GM10248 (cell line): ENCODE data around the gene SAP30BP.

ENCODE experiments used
- CTCF ChIA-PET: fragments of 300-600 bp; sonication (Branson Sonifier 250); formaldehyde crosslinking; extraction: SDS; loops from one replicate; lab custom pipeline; 2021; ENCODE audit warnings: antibody characterized with exemption; lab: Yijun Ruan, JAX
- POLR2A ChIA-PET: fragments of 350-650 bp; sonication (Branson Sonifier 250); formaldehyde crosslinking; extraction: SDS; loops from one replicate; lab custom pipeline; 2020; ENCODE audit warnings: antibody characterized with exemption; lab: Yijun Ruan, JAX
- DNase-seq: peaks from one replicate; pipeline ENCODE4 v3.0.0; 2012; ENCODE audit errors: extremely low spot score
- TF ChIP-seq, protein P1 (sequence below): IDR thresholded peaks from 2 replicates; pipeline ENCODE4 v1.5.1; 2012; ENCODE audit warnings: mild to moderate bottlenecking, low read depth; ENCODE audit errors: extremely low read depth, missing control alignments, control extremely low read depth

SAP30BP gene

GRCh38 chr17:75680431-75680830, 13.3 kb downstream of the SAP30BP start:
- POLR2A ChIA-PET = no interaction called here

GRCh38 chr17:75681289-75681688, 14.2 kb downstream of the SAP30BP start:
- POLR2A ChIA-PET = no interaction called here
- DNase-seq = no peak
- TF ChIP-seq, protein P1, sequence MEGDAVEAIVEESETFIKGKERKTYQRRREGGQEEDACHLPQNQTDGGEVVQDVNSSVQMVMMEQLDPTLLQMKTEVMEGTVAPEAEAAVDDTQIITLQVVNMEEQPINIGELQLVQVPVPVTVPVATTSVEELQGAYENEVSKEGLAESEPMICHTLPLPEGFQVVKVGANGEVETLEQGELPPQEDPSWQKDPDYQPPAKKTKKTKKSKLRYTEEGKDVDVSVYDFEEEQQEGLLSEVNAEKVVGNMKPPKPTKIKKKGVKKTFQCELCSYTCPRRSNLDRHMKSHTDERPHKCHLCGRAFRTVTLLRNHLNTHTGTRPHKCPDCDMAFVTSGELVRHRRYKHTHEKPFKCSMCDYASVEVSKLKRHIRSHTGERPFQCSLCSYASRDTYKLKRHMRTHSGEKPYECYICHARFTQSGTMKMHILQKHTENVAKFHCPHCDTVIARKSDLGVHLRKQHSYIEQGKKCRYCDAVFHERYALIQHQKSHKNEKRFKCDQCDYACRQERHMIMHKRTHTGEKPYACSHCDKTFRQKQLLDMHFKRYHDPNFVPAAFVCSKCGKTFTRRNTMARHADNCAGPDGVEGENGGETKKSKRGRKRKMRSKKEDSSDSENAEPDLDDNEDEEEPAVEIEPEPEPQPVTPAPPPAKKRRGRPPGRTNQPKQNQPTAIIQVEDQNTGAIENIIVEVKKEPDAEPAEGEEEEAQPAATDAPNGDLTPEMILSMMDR = no peak
- CTCF ChIA-PET = interaction anchor here (1.2 to 27.0 kb wide), 6 partner anchors 7 to 80 kb away, joined by 3 to 424 read pairs (median 9); partner anchors contain the start of gene SMIM5

More at GRCh38 chr17:75680431-75680830, 13.3 kb downstream of the SAP30BP start:
- no peak for DNase-seq
- CTCF ChIA-PET = interaction anchor here (1.2 to 27.0 kb wide), 6 partner anchors 8 to 79 kb away, joined by 3 to 424 read pairs (median 4); partner anchors contain the start of gene SMIM5
- TF ChIP-seq, protein P1 = no peak

GRCh38 chr17:75683583-75683982, 16.4 kb downstream of the SAP30BP start:
- no peak for DNase-seq
- TF ChIP-seq, protein P1 = no peak
- ChIA-PET CTCF (interaction anchor here (0.7 to 27.0 kb wide), 7 partner anchors 7 to 66 kb away, joined by 3 to 424 read pairs (median 3); partner anchors contain the start of genes RECQL5, SAP30BP and SMIM5), POLR2A (interaction anchor here (0.8 kb wide), 1 partner anchor 96 kb away, joined by 4 read pairs; no protein-coding TSS in a partner anchor)

- CTCF ChIA-PET = interaction anchor here (1.6 to 27.0 kb wide), 5 partner anchors 8 to 66 kb away, joined by 3 to 424 read pairs (median 14); partner anchors contain the start of gene SMIM5
Observed at GRCh38 chr17:75684249-75684648, 17.1 kb downstream of the SAP30BP start.

DNA sequence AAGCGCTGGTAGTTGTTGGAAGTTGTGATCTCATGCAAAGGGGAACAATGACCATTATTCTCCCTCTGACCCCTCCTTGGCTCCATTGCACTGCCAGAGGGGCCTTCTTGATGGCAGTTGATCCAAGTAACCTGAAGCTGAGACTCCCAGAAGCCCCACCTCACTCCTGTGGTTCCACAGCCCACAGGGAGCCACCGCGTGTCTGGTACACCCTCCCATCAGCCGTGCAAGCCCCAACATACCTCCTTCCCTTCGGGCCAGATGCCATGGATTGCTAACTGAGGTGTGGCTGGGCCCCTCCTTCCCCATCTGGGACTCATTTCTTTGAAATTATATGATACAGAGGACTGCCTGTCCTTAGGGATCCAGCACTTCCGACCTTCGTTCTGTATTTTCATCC, 17.8 kb downstream of the SAP30BP start:
- no peak for DNase-seq
- TF ChIP-seq, protein P1 = no peak
- ChIA-PET CTCF (interaction anchor here (1.1 to 27.0 kb wide), 6 partner anchors 9 to 65 kb away, joined by 3 to 424 read pairs (median 7); partner anchors contain the start of genes RECQL5 and SMIM5), POLR2A (no interaction called here)

More at GRCh38 chr17:75684249-75684648, 17.1 kb downstream of the SAP30BP start:
- TF ChIP-seq, protein P1 = no peak
- POLR2A ChIA-PET = interaction anchor here (0.8 kb wide), 1 partner anchor 96 kb away, joined by 4 read pairs; no protein-coding TSS in a partner anchor
- no peak for DNase-seq

DNA sequence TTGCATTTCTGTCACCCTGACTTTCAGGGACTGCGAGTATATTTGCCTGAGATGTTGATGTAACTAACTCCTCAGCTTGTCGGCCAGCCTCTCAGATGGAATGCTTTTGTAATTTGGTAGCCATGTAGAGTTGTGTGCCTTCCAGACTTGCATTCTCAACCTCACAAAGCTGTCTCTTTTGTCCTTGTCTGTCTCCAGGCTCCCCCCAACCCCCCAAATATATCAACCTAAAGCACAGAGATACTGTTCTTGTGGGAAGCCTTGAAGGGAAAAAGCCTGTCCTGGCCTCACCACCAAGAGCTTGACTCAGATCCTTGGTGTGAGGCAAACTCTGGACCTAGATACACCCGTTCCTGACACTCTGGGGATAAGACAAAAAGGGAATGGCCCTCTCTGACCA, 18.4 kb downstream of the SAP30BP start:
- CTCF ChIA-PET = interaction anchor here (1.1 to 27.0 kb wide), 5 partner anchors 9 to 65 kb away, joined by 3 to 424 read pairs (median 7); partner anchors contain the start of genes RECQL5 and SMIM5
- POLR2A ChIA-PET = interaction anchor here (0.6 kb wide), 1 partner anchor 21 kb away, joined by 3 read pairs; no protein-coding TSS in a partner anchor
- DNase-seq = no peak
- TF ChIP-seq, protein P1 = no peak
